ENCODE data around the gene CARD6.

DNA sequence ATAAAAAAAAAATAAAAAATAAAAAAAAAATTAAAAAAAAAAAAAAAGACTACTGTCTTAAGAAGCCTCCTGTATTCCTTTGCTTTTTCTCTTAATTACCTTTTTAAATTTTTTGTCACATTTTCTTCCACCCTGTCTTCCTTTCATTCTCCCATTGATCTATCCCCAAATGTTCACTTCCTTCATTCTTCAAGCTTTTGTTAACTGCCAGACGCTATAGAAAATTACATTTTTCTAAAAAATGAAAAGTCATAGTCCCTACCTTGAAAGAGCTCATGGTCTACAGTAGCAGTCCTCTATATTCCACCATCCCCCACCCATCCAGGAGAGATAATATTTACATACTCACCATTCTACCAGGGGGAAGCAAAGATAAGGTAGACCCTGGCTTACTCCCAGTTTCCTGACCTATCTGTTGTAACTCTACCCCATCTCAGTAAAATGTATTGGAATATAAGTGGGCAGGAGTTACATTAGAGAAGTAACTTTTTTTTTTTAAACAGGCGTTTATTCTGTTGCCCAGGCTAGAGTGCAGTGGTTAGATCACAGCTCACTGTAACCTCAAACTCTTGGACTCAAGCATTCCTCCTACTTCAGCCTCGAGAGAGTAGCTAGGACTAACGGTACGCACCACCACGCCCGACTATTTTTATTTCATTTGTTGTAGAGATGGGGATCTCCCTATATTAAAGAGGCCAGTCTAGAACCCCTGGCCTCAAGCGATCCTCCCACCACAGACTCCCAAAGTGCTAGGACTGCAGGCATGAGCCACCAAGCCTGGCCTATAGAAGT is 39.2 kb upstream of the CARD6 start:
- TF ChIP-seq, protein P1, sequence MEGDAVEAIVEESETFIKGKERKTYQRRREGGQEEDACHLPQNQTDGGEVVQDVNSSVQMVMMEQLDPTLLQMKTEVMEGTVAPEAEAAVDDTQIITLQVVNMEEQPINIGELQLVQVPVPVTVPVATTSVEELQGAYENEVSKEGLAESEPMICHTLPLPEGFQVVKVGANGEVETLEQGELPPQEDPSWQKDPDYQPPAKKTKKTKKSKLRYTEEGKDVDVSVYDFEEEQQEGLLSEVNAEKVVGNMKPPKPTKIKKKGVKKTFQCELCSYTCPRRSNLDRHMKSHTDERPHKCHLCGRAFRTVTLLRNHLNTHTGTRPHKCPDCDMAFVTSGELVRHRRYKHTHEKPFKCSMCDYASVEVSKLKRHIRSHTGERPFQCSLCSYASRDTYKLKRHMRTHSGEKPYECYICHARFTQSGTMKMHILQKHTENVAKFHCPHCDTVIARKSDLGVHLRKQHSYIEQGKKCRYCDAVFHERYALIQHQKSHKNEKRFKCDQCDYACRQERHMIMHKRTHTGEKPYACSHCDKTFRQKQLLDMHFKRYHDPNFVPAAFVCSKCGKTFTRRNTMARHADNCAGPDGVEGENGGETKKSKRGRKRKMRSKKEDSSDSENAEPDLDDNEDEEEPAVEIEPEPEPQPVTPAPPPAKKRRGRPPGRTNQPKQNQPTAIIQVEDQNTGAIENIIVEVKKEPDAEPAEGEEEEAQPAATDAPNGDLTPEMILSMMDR (IDR thresholded peaks at IDR 0.05), result no peak
- TF ChIP-seq POLR2A (IDR thresholded peaks at IDR 0.05), result no peak

All from breast epithelium (tissue), 3 donors.